Esophagus muscularis mucosa (tissue), 4 donors: ENCODE data around the gene TSHR. TPM values are rescaled to one million over a fixed set of nuclear protein-coding genes. Genes with fewer than 3 reads are reported as not detected.
"Not testable (repeated sequence)": the region's sequence is repeated elsewhere in the genome, so short reads cannot be mapped to it uniquely, and the experiment has no call there.

Source experiments
- DNase-seq: peaks from one replicate; pipeline ENCODE4 v3.0.0-alpha.2; 2017; ENCODE audit errors: extremely low spot score
- H3K27ac ChIP-seq, 4 donors: fragments of 200-600 bp; sonication (generic); replicated peaks in 1 of 4; 1 replicate in 3 of 4; 2 replicates in 1 of 4; pipeline ENCODE4 v1.5.1; 2016 to 2019; ENCODE audit warnings: mild to moderate bottlenecking in 1 of 4
- H3K27me3 ChIP-seq, 4 donors: fragments of 200-600 bp; sonication (generic); one replicate each; pipeline versions ENCODE4 v1.5.1 to v1.6.0; 2016 to 2019
- H3K36me3 ChIP-seq, 4 donors: fragments of 200-600 bp; sonication (generic); one replicate each; pipeline ENCODE4 v1.5.1; 2016 to 2019
- H3K4me1 ChIP-seq, 4 donors: fragments of 200-600 bp; sonication (generic); one replicate each; pipeline ENCODE4 v1.5.1; 2016 to 2019
- H3K4me3 ChIP-seq, 4 donors: fragments of 200-600 bp; sonication (generic); 1 replicate in 2 of 4; 2 replicates in 2 of 4; pipeline ENCODE4 v1.5.1; 2016 to 2019; ENCODE audit warnings: mild to moderate bottlenecking in 4 of 4, moderate library complexity in 1 of 4
- H3K9me3 ChIP-seq, 4 donors: fragments of 200-600 bp; sonication (generic); 1 replicate in 3 of 4; 2 replicates in 1 of 4; pipeline ENCODE4 v1.5.1; 2016 to 2019
- CTCF ChIP-seq, 3 experiments: fragments of 200-600 bp in 2 of 3; fragments of 450-650 bp in 1 of 3; sonication (generic) in 2 of 3; IDR thresholded peaks; one replicate each; pipeline ENCODE4 v1.5.1; 2017 to 2019; ENCODE audit warnings: antibody characterized with exemption in 3 of 3, mild to moderate bottlenecking in 2 of 3, moderate library complexity in 1 of 3
- EP300 ChIP-seq: sonication (generic); formaldehyde crosslinking; IDR thresholded peaks from one replicate; pipeline ENCODE4 v1.6.1; 2017; ENCODE audit warnings: antibody characterized with exemption
- POLR2A ChIP-seq: fragments of 450-650 bp; IDR thresholded peaks from one replicate; pipeline ENCODE4 v1.6.1; 2017; ENCODE audit warnings: antibody characterized with exemption, moderate library complexity, mild to moderate bottlenecking, low read depth
- POLR2AphosphoS5 ChIP-seq, 2 donors: sonication (generic); formaldehyde crosslinking; IDR thresholded peaks; one replicate each; pipeline ENCODE4 v1.6.1; 2017; ENCODE audit warnings: antibody characterized with exemption in 2 of 2
- WGBS: methylation state at CpG from one replicate; pipeline ENCODE4 v1.1.5; 2018; 5-methylcytosine and 5-hydroxymethylcytosine counted together
- intact Hi-C: fragments of 100-400 bp; cut with DNase I; formaldehyde crosslinking; loops from one replicate; pipeline ENCODE4 v1.15.1; 2023
- total RNA-seq, 4 donors: library from RNA; depleted of rRNA; stranded (reverse); fragments of >200 nt; gene quantifications; one replicate each; pipeline versions ENCODE4 v1.1.0 to v1.2.1, GENCODE V29; 2016

Gene TSHR
- total RNA-seq, 4 donors from 2014 or later: 0.17 TPM; not detected in 3

GRCh38 chr14:81028461-81028860, 73.0 kb downstream of the TSHR start:
- Histone ChIP-seq H3K4me3 (no peak overlapping the region), H3K27me3 (no peaks in the 10 kb centered on the region), H3K4me1 (no peaks in the 10 kb centered on the region), H3K27ac (no peak overlapping the region), H3K36me3 (no peaks in the 10 kb centered on the region), H3K9me3 (no peaks in the 10 kb centered on the region)
- TF ChIP-seq POLR2A (no peak), POLR2AphosphoS5 (IDR thresholded peaks at IDR 0.05) (no peak), EP300 (no peak), CTCF (IDR thresholded peaks at IDR 0.05) (no peak)
- intact Hi-C loops: no loop called here
- no peak for DNase-seq
- WGBS: 75% methylated on average over 1 of the region's 1 CpG

GRCh38 chr14:81031488-81031887, 76.1 kb downstream of the TSHR start:
- TF ChIP-seq EP300: no peak
- no peak for TF ChIP-seq POLR2A
- TF ChIP-seq POLR2AphosphoS5 (IDR thresholded peaks at IDR 0.05): no peak
- TF ChIP-seq CTCF (IDR thresholded peaks at IDR 0.05): no peak
- no peak for DNase-seq
- H3K27ac ChIP-seq: no peak overlapping the region
- H3K27me3 ChIP-seq: no peaks in the 10 kb centered on the region
- H3K9me3 ChIP-seq: peaks cover 0 to 12% (median 7%) of the 10 kb centered on the region in 4 donors
- 69% methylated on average over 3 of the region's 3 CpGs for WGBS
- intact Hi-C loops: no loop called here
- H3K4me1 ChIP-seq: no peaks in the 10 kb centered on the region
- no peaks in the 10 kb centered on the region for H3K36me3 ChIP-seq
- H3K4me3 ChIP-seq: no peak overlapping the region

GRCh38 chr14:81033698-81034240, 78.3 kb downstream of the TSHR start:
- intact Hi-C loops: no loop called here
- 36% methylated on average over 1 of the region's 1 CpG for WGBS
- H3K4me3 ChIP-seq: no peak overlapping the region
- H3K4me1 ChIP-seq: no peaks in the 10 kb centered on the region
- no peaks in the 10 kb centered on the region for H3K36me3 ChIP-seq
- DNase-seq: no peak
- no peaks in the 10 kb centered on the region for H3K27me3 ChIP-seq
- peaks cover 0 to 19% (median 12%) of the 10 kb centered on the region in 4 donors for H3K9me3 ChIP-seq
- TF ChIP-seq POLR2AphosphoS5 (IDR thresholded peaks at IDR 0.05): no peak
- TF ChIP-seq CTCF (IDR thresholded peaks at IDR 0.05): no peak
- no peak for TF ChIP-seq EP300
- no peak for TF ChIP-seq POLR2A
- H3K27ac ChIP-seq: no peak overlapping the region

- H3K27ac ChIP-seq: no peak overlapping the region
- intact Hi-C loops: no loop called here
- H3K36me3 ChIP-seq: no peaks in the 10 kb centered on the region
- no peaks in the 10 kb centered on the region for H3K4me1 ChIP-seq
- no peak for DNase-seq
- WGBS: 65% methylated on average over 1 of the region's 1 CpG
- peaks cover 0 to 20% (median 6%) of the 10 kb centered on the region in 4 donors for H3K9me3 ChIP-seq
- no peaks in the 10 kb centered on the region for H3K27me3 ChIP-seq
- H3K4me3 ChIP-seq: no peak overlapping the region
- TF ChIP-seq CTCF (IDR thresholded peaks at IDR 0.05): no peak
- TF ChIP-seq POLR2A: no peak
- TF ChIP-seq EP300: no peak
- no peak for TF ChIP-seq POLR2AphosphoS5 (IDR thresholded peaks at IDR 0.05)
Observed at GRCh38 chr14:81042438-81042837, 87.0 kb downstream of the TSHR start.

- TF ChIP-seq CTCF (IDR thresholded peaks at IDR 0.05): no peak
- TF ChIP-seq POLR2A: no peak
- no peak for TF ChIP-seq POLR2AphosphoS5 (IDR thresholded peaks at IDR 0.05)
- TF ChIP-seq EP300: no peak
- 97% methylated on average over 1 of the region's 1 CpG for WGBS
- Histone ChIP-seq H3K36me3 (no peaks in the 10 kb centered on the region), H3K4me3 (no peak overlapping the region), H3K9me3 (no peaks in the 10 kb centered on the region), H3K27ac (no peak overlapping the region), H3K27me3 (no peaks in the 10 kb centered on the region), H3K4me1 (no peaks in the 10 kb centered on the region)
- intact Hi-C loops: no loop called here
- no peak for DNase-seq
Observed at GRCh38 chr14:81051547-81051946, 96.1 kb downstream of the TSHR start.

- DNase-seq, H3K27ac ChIP-seq, H3K36me3 ChIP-seq: not testable (repeated sequence)
Observed at GRCh38 chr14:81054057-81054456, 98.6 kb downstream of the TSHR start.

More at GRCh38 chr14:81054057-81054456, 98.6 kb downstream of the TSHR start:
- WGBS: 96% methylated on average over 2 of the region's 2 CpGs
- intact Hi-C loops, H3K4me3 ChIP-seq, H3K27me3 ChIP-seq, H3K4me1 ChIP-seq, H3K9me3 ChIP-seq: not testable (repeated sequence)
